NCI-H345 treated with DMSO at 0.1 percent for 48 hours (cell line): ENCODE results near the gene ATXN7L2.

Experiments used
- DNase-seq: peaks from one replicate; lab custom pipeline; 2025; ENCODE audit not compliant: unreplicated experiment; lab: John Stamatoyannopoulos, UW

Gene ATXN7L2

DNA sequence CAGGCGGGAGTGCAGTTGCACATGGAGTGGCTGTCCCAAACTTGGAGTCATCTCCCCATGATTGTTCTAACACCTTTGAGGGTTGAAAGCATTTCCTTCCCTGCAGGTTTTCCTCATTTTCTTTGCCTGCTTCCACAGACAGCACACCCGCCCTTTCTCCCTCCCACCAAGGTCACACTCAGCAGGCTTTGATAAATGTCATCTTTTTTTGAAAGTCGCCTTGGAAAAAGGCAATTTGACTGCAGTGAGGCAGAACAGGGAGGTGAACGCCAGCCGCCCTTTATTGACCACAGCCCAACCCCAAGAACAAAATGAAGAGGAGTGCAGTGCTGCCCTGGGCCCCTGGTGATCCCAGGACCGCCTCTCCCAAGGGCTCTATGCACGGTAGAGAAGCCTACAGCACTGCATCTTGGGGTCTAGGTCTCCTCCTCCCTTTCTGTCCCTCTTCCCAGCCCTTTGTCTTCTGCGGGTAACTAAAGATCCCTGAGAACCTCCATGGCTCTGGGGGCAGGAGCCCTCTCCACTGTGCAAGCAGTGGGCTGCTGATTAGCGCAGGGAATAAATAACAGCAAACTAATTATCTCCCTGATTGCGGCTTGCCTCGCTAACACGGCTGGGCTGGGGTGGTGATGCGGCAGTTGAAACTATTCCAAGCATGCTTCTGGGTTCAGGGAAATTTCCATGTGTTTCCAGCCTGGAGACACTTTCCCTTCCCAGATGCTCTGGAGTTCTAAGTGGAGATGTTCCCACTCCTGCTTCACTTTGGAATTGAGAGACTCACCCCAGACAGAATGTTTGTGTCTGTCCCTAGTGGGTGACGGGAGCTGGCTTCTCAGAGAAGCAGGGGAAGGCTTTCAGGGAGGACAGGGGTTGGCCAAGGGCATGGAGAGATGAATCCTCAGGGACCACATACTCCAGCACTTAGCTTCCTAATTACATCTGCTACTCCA lies 37.6 kb downstream of the ATXN7L2 start:
- DNase-seq = no peak

DNA sequence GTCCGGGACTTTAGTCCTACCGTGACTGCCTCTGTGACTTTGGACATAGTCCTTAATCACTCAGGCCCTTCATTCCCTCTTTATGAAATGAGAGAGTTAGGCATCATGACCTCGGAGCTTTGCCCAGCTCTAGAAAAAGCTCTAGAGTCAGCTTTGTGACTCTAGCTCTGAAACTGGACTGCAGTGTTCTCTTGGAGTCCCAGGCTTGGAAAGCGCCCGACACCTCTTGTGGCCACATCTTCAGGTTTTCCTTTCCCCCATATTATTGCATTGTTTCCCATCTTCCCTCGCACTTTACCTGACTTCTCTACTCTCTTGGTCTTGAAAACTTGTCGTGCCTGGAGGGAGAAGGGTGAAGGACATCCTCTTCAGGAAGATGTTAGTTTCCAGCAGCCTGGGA lies 38.3 kb downstream of the ATXN7L2 start:
- no peak for DNase-seq

DNA sequence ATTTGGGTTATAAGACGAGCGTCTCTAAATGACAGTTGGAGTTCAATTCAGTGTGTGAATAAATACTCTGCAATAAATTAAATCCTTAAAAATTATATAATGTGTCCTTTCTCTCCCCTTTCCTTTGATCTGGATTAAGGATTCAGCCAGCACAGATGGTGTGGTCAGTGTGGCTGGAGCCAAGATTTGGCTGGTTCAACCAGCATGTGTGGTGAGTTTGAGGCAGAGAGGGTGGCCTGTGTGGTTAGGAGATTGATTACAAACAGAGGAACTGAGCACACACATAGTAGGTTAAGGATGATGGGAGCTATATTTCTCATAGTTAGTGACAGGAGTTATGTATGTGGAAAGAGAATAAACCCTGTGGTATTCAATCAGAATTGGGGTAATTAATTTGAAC lies 40.0 kb downstream of the ATXN7L2 start:
- no peak for DNase-seq

DNA sequence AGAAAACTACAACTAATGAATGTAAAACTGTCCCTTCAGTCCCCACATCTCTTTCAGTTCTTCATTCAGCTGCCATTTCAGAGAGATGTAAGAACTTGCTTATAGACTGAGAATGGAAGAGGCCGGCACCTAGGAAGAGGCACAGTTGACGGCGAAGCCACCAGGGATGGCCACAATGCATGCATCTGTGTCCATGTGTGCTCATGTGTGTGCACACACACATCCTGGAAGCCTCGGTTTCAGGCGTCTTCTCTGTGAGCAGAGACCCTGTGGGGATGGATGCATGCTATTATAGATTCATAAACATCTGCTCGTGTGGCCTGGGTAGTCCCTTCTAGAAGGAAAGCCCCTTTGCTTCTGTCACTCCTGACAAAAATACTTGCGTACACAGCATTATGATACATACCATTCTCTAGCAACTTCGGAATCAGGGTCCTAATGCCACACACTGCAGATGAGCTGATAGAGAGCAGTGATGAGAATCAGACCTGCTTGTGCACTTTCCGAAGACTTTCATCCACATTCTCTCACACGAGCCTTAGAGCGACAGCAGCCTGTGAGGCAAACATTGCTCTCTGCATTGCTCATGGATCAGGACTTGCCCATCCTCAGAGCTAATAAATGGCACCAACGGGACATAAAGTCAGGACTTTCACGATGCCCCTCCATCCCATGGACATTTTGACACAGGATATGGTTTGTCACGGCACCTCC lies 43.5 kb downstream of the ATXN7L2 start:
- no peak for DNase-seq

DNA sequence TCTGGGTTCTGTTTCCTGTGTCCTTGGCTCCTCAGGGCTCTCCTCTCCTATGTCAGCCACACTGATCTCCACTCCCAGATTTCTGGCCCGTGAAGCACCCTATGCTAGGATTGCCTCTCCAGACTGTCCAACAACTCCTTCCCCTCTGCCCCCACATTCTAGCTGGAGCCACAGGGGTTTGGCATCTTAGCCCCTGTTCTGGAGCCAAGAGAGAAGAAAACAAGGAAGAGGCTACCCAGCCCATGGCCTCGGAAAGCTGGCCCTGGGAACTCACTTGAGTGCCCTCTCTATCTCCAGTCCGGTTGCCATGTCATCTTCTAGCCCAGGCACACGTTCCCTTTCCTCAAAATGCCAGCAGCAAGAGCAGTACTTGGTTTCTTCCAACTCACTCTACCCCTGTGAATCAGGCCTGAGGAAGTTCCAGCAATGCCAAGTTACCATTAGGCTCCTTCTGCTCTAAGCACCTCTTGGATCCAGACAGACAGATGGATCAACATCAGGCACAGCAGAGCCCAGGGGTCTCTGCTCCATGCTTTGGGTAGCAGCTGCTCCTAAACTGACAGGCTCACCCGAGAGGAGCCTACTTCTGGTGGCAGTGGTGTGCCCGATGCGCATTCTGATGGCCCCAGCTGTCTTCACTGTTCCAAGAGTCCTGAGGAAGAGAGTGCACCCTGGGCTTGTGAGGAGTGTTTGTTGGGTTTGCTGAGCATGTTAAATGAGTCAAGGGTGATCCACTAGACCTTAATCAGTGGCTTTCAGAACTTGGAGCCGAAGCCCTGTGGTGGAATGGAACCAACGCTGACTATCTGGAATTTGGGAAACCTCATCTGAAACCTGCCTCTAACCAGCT lies 44.4 kb downstream of the ATXN7L2 start:
- no peak for DNase-seq

DNA sequence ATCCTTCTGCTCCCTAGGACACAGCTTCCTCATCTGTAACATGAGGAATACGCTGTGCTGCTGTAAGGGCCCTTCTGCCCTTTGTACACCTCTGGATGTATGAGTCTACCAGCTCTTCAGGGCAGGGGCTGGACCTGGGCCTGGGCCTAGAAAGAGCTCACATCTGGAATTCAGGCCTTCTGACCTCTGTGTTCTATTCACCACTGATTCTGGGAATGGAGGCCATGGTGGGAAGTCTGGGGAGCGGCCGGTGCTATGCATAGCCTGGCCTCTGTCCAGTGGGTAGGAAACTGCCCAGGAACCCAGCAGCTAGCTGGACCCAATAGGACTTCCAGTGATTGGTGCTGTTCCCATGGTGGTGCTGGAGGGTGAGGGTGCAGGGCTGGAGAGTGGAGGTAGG lies 45.0 kb downstream of the ATXN7L2 start:
- no peak for DNase-seq

DNA sequence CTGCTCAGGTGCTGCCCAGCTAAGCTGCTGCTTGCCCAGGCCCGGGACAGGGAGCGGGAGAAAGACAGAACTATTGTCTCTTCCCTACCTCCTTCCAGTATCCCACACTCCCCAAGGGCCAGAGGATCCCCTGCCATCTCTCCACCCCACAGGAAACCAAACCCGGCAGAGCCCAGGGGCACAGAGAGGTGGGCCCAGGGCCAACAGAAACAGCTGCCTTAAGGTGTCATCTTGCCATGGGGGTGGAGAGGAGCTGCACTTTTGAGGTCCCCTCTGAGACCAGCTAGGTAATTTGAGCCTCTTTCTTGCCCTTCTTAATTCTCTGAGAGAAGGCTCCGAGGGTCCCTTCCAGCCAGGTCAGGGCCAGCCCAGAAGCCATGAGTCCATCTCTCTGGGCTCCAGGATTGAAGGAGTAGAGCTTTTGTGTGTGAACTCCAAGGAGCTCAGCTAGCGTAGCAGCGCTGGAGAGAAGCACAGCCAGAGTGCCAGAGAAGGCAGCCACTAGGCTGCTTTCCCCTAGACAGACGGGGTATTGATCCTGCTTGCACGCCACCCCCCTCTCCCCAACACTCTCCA lies 46.3 kb downstream of the ATXN7L2 start:
- no peak for DNase-seq

DNA sequence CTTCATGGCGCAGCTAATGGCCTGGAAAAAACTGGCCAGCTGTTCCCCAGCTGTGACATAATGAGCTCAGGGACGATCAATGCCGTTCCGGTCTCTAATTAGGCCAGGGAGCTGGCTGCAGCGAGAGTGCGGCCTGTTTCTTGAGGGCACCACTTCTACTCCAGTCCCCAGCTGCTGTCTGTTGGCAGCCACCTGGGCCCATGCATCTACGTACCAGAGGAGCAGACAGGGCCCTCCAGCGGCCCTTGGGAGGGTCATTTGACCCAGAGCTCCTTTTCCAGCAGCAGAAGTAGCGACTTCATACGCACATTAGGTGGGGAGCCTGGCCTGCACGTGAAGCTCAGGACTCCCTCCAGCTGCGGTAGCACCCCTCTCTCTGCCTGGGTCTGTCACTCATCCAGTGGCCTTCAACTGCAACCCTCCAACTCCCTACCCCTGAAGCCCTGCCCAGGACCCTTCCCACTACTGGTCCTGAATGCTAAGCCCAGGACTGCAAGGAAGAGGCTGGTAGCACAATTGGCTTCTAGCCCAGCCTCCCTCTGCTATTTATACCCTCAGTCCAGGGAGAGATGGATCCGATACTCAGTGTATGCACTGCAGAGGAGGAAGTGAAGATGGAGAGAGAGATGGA lies 46.9 kb downstream of the ATXN7L2 start:
- no peak for DNase-seq

DNA sequence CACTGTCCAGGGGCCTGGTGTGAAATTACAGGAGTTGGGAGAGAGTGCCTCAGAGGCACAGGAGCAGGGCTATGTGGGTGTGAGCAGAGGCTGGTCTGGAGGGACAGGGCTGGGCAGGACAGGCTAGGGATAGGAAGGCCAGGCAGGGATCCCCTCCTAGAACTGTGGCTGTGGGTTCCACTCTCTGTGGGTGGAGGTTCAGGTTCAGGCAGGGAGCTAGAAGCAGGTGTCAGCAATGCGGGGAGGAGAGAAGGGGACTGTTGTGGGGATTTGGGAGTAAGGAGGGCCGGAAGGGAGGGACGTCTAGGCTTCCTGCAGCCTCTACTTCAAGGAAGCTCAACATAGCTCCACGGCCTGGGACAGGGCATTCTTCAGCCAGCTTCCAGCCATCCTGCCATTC lies 47.7 kb downstream of the ATXN7L2 start:
- no peak for DNase-seq

DNA sequence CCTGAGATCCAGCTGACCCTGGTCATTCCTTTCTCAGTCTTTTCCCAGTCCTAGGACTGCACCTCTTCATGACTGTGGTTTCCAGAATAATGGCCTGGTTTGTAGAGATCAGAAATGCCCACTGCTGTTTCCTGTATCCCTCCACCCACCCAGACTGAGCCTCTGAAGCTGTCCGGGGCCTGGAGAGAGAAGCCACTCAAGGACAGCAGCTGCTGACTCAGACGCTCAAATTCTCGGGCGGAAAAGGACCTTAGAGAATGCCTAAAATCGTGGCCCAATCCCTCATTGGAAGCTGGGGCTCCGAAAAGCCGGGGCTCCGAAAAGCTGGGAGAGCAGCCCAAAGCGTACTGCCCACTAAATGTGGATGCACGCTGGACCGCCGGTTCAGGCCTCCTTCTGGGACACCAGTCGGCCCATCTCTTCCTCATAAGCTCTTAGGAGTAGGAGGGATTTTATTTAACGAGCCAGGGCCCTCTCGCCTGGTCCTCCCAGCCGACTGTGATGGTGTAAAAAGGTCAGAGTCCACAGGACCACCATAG lies 48.2 kb downstream of the ATXN7L2 start:
- no peak for DNase-seq

DNA sequence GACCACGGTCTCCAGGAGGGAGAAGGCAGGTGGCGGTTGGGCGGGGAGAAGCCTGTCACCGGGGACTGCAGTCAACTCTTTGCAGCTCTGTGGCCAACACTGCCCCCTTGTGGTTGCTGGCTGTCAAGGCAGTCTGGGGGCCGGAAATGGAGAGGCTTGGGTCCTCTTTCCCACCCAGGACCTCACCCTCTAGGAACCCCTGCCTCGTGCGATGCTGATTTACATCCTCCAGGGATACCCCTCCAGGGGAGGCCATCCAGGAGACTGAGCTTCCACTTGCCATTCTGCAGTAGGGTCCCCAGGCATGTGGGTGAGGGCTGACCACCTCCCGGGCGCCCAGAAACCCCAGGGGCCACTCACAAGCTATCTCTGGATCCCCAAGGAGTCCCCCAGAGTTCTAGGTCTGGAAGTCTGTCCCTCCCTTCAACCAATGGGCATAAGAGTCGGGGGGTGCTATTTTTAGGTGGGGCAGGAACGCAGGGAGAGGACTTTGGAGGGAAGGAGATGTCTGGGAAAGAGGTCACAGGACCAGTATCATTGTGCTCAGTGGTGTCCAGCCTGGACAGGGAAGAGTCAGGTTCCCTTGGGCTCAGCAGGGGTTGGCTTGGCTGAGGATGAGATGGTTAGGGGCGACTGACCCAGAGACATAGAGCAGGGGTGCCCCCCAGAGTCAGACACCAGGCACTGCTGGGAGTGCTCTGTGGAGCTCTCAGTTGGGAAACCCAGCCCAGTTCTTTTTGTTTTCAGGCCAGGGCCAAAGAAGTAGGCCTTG lies 48.8 kb downstream of the ATXN7L2 start:
- peak; percentile 40 for DNase-seq

DNA sequence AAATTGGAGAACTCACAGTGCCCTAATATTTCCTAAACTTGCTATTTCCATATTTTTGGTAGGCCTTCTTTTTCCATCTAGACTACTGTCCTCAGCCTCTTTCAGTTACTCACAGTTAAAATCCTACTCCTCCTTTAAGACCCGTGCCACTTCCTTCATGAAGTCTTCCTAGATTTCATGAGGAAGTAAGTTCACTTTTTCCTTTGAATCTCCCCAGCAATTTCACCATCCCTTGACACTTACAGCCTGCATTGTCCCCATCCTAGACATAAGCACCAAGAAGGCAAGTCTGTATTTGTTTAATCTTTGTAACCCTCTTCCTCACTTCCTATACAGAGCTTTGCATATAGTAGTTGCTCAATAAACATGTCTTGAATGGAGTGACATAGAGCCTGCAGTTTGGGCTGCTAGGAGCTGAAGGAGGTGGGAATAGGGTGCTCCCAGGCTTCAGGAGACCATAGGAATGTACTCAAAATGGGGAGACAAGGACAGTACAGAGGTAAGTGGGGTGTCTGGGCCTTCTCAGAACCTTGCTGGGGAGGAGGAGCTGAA lies 50.7 kb downstream of the ATXN7L2 start:
- no peak for DNase-seq

DNA sequence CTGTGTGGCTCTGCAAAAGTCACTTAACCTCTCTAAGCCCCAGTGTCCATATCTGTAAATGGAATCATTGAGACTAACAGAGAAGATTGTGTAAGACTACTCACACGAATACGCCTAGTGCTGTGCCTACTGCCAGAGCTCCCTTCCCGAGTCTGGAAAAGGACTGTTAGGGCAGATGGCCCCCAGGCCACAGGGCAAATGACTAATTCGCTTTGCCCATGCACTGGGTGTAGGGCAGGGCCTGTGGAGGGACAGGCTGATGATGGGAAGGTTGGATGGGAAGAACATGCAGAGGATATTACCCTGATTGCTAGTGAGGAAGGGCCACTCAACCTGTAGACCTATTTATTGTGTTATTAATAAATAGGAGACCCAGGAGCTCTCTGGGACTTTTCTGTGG lies 51.8 kb downstream of the ATXN7L2 start:
- DNase-seq = no peak

DNA sequence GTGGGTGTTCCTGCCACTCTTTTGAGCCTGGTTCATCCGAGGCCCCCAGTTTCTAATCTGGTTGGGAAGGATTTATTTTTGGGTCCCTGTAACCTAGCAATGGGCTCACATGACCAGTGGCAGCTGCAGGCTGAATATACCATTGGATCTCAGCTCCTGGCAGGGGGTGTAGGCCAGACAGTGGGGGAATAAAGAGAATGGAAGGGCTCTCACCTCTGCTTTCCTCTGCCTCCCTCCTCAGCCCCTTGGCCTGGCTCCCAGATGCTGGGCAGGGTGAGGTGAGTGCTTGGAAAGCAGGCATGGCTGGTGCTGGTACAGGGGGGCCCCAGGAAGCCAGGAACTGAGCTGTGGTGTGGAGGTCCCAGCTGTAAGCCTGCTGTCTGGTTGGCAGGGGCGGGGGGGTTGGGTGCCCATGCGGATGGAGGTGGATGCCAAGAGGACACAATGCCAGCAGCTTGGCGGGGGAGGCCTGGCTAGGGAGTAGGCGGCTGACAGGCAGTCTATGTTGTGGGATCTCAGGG lies 52.3 kb downstream of the ATXN7L2 start:
- DNase-seq = no peak

DNA sequence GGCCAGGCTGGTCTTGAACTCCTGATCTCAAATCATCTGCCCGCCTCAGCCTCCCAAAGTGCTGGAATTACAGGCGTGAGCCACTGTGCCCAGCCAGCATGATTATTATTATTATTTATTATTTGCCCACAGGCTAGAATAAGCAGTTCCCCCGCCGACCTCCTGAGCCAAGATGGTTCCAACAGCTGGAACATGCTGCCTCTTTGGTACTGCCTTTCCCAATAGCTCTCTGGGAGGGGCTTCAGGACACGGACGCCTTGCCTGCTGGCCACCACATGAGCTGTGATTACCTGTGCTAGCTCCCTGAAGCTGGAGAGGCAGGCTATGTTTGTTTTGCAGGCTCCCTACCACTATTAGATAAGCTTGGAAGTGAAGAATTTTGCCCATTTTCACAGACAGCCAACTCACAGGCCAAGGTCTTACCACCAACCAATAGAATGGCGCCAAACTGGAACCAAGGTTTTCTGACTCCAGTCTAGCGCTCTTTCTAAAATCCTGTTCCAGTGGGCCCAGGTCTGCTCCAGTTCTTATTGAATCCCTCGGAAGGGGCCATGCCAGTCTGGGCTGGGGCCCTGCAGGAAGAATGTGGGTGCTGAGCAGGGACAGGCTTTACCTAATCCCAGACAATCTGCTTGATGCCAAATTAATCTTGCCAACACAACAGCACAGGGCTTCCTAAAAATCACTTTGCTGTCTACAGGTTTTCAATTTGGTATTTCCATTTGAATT lies 53.9 kb downstream of the ATXN7L2 start:
- no peak for DNase-seq

DNA sequence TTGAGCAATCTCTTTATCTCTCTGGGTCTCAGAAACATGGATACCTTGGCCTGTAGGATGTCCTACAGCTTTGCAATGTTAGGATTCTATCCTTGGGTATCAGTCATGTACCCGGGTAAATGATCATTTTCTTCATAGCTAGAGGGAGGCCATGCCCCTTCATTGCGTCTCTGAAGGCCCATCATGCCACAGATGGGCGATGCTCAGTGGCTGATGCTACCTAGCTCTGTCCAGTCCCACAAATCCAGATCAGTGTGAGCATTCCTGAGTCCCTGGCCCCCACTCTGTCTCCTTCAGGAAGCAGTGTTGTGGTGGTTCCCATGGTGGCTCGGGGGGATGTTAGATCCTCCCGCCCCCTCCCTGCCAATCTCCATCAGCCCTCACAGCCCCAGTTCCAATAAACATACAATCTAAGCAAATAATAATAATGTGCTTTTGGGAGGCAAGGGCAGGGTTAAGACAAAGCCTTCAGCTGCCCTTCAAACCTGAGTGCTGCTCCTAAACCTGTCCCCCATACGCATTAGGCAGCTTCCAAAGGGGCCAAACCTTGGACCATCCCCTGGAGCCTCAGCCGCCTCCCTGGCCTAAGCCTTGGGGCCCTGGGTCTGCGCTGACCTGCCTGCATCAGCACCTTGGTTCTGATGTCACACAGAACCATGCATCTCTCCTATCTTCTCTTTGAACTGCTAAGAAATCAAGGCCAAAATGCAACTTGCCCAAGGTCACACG lies 55.3 kb downstream of the ATXN7L2 start:
- DNase-seq = no peak

DNA sequence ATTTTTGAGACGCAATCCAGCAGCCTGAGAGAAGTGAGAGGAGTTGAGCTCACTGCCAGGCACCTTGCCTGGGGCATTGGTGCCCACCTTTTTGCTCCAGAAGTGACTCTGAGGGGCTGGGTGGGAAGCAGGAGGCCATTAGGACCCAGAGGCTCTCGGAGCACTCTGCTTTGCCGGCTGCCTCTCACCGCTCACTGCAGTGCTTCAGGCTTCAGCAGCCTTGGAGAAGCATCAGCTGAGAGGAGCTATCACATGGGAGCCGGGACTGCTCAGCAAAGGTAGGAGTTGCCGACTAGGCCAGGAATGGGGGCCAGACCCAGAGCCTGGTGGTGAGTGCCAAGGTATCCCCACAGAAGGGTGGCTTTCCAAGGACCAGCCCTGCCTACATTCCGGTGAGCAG lies 56.0 kb downstream of the ATXN7L2 start, which contains the start of gene GPR61:
Gene GPR61, plus strand, starts transcription at position 197 of the 400 bp plus-strand sequence. CDS start 3,151 bp downstream, outside the sequence.
- no peak for DNase-seq

DNA sequence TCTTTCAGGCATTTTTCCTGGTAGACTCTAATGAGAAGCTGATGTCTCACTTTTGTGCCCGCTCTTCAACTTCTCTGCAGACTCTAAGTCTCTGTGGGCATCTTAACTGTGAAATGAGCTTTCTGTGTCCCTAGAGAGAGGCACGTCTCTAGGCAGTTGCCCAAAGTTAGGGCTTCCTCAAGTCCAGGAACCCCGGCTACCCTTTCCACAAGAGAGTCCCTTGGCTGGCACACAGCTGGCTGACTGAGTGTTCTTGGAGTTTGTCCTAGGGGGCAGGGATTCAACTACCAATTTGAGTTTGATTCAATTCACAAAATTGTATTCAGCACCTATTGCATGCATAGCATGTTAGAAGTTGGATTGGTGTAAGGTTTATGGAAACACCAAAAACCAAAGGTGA lies 57.4 kb downstream of the ATXN7L2 start:
- no peak for DNase-seq
